Camera-type eye (tissue), 1 donor: ENCODE measurements around the gene OR1S1. TPM values are rescaled to one million over a fixed set of nuclear protein-coding genes. Genes with fewer than 3 reads are reported as not detected.

Source experiments
- total RNA-seq: library from RNA; depleted of rRNA; stranded (reverse); fragments of >200 nt; gene quantifications from one replicate; pipeline ENCODE4 v1.2.3, GENCODE V29; 2014

OR1S1 gene
- total RNA-seq, result not detected

DNA sequence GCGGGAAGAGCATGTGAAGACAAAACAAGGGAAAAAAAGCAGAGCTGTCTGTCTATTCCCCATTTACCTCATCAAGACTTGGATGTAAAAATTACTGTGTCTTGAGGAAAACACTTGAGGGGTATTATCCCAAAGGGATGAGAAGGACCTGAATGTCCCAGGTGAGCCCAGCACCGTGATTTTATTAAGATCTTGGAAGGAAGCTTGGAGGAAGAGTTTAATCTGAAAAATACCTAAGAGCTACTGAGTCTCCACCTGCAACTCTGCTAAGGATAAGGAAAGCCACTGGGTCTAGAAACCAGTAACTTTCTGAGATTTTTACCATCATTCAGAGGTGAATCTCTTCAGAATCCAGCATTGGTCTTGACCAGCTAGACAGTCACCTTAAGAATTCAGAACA, at the start of gene OR1S1:
Gene OR1S1 (plus strand): TSS at position 301 of the 400 bp plus-strand sequence.

DNA sequence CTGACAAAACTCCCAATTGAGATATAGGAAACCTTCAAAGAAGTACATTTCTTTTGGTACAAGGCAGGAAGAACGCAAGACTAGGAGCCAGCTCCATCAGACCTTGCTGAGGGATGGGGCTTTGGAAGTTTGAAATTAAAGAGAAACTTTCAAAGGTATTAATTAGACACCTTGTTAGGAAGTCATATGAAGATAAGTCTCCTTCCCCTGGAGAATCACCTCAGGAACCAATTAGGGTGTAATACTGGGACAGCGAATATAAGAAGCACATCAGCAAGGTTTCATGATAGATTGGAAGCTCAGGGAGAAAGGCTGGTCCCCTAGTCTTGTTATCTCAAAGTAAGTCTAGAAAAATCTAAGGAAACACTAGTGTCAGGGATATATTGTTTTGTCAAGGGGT, 23.8 kb upstream of the OR1S1 start, which contains the start of gene OR9Q2:
Gene OR9Q2 (plus strand): TSS at position 301 of the 400 bp plus-strand sequence. CDS start 1,421 bp downstream, outside the sequence.

DNA sequence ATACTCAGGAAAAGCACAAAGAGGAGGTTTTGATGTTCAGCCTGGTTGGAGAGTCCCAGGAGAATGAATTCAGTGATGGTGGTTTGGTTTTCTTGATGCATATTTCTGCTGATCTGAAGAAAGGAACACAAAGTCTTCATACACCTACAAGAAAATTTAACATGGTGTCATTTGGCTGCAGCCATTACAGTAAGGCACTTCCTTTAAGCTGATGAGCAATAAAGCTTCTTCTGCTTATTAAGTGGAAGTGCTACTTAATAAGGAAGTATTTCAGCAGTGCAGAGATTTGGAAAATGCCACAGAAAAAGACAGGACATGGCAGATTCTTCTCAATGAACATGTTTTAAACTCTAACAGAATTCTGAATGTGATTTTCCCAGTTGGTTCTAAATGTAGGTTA, 8.5 kb upstream of the OR1S1 start, which contains the start of gene OR1S2:
Gene OR1S2 (minus strand): TSS at position 101 of the 400 bp plus-strand sequence. CDS start 0 bp downstream, at position 101.

Other genes starting within 250 kb of the OR1S1 start
- not detected for gene OR9Q1, start 188.8 kb upstream of the OR1S1 start, total RNA-seq
- not detected for gene OR6Q1, start 181.8 kb upstream of the OR1S1 start, total RNA-seq
- gene OR9I1, start 87.2 kb upstream of the OR1S1 start, total RNA-seq, result not detected
- gene OR9Q2, start 23.6 kb upstream of the OR1S1 start, total RNA-seq, result not detected
- not detected for gene OR1S2, start 8.6 kb upstream of the OR1S1 start, total RNA-seq
- gene OR10Q1, start 16.2 kb downstream of the OR1S1 start, total RNA-seq, result not detected
- gene OR10W1, start 55.5 kb downstream of the OR1S1 start, total RNA-seq, result not detected
- not detected for gene OR5B17, start 146.3 kb downstream of the OR1S1 start, total RNA-seq
- gene OR5B3, start 194.2 kb downstream of the OR1S1 start, total RNA-seq, result not detected
- not detected for gene OR5B2, start 215.4 kb downstream of the OR1S1 start, total RNA-seq
- gene OR5B12, start 229.5 kb downstream of the OR1S1 start, total RNA-seq, result not detected